HG03432 (cell line): Measurements from ENCODE around the gene GNPNAT1.
"Not testable (repeated sequence)": the region's sequence is repeated elsewhere in the genome, so short reads cannot be mapped to it uniquely, and the experiment has no call there.

ENCODE experiments used
- ATAC-seq: cut with Tn5 transposase; IDR thresholded peaks from one replicate; pipeline ENCODE4 v1.9.1; 2021; ENCODE audit warnings: mild to moderate bottlenecking, moderate library complexity; ENCODE audit not compliant: unreplicated experiment

Gene GNPNAT1

DNA sequence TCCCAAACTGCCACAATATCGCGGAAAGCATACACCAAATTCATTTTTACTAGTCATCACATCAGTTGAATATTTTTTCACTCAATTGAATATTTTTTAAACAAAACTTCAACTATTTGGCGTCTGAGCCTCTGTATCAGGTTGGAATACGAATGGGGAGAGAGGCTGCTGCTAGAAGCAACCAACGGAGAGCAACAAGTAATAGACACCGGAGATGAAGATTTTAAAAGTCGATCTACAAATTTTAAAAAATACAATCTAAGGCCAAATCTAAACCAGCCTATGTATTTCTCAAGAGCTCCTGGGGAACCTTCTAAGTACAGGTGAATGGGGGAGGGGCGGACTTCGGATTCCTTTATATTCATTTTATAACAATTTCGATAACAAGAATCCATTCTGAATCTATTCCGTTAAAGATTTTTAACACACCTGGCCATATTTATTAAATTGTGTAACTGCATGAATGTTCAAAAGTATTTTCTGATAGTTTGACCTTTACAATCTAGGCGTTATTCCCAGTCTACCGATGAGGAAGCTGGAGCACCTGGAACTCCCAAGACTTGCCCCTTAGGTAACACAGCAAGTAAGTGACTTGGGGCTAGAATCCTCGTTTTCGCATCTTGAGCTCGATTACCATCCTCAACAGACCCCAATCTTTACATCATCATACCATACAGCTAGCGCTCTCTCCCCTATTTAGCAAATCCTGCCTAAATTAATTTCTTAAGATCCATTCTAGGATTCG lies 1.2 kb downstream of the GNPNAT1 start:
- no peak for ATAC-seq

DNA sequence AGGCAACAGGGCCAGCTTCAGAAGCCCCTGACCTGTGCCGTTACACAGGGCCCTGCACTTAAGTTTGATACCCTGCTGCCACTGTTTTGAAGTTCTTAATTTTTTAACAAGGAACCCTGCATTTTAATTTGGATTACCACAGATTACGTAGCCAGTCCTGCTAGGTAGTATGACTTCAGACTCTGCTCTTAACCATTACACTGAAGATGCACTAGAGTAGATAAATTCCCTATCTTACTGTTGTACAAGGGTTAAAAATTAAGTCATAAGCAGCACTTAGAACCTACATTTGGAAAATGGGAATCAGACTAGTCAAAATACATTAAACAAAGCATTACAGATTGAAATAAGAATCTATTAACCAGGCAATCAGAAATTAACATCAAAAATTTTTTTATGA lies 2.3 kb downstream of the GNPNAT1 start:
- ATAC-seq: no peak

DNA sequence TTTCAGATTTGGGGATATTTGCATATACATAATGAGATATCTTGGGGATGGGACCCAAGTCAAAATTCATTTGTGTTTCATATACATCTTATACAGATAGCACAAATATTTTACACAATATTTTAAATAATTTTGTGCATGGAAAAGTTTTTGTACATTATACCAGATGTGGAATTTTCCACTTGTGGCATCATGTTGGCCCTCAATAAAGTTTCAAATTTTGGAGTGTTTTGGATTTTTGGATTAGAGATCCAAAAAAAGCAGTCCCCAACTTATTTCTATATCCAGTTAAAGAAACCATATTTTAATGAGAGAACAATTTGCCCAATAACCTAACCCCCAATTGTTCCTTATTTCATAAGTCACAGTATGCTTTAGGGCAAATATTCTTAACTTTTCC lies 4.5 kb downstream of the GNPNAT1 start:
- no peak for ATAC-seq

DNA sequence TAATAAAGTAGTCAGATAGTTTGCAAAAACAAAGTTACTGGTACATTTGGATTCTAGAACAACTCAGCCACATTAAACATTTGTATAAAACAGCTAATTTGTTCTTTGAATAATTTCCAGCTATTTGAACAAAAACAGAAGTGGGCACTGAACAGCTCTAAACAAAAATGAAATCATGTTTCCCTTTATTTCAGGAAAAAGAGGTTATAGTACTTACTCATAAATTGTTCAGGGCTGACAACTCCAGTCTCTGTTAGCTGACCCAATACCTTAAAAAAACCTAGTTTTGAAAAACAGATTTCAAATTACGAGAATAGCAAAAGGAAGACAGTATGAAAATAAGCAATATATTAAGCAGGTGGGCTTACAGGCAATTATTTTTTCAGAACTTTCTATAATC lies 8.2 kb downstream of the GNPNAT1 start:
- ATAC-seq: no peak

DNA sequence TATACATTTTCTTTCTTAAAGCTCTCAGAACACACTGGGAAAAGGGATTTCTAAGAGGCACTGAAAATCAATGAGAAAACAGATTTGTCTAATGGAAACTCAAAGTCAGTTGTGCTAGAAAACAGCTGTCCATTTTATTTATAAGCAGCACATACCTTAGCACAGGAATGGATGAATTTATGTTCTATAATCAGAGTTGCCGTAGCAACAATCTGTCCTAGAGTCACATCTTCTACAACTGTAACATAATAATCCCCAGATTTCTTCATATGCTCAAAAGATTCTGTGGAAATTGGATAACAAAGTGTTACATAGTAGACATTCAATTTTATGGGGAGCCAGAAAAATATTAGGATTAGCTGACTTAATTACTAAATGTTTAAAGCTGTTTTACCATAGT lies 9.8 kb downstream of the GNPNAT1 start:
- ATAC-seq: no peak

DNA sequence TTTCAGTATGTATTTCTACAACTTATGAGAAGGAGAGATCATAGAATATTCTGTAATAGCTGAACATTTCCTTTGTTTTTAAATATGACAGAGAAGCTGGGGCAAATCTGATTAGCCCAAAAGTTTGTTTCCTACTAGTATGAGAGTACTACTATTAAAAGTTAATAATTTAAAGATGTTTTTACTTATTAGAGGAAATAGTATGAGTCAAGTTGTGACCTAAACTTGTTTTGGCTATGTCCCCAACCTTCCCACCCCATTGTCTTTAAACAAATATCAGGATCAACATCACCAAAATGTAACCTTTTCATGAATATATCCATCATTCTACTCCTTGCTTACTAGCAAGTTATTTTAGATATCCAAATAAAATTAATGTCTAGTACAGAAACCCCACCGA lies 10.5 kb downstream of the GNPNAT1 start:
- no peak for ATAC-seq

DNA sequence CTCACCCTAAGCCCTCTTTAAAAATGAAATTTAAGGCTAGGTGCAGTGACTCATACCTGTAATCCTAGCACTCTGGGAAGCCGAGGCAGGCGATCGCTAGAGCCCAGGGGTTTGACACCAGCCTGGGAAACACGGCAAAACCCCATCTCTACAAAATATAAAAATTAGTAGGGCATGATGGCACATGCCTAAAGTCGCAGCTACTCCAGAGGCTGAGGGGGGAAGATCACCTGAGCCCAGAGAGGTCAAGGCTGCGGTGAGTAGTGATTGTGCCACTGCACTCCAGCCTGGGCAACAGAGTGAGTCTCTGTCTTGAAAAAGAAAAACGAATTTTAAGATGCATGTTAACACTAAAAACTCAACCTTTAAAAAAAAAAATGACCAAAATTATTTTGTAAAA lies 12.7 kb downstream of the GNPNAT1 start:
- ATAC-seq: no peak

DNA sequence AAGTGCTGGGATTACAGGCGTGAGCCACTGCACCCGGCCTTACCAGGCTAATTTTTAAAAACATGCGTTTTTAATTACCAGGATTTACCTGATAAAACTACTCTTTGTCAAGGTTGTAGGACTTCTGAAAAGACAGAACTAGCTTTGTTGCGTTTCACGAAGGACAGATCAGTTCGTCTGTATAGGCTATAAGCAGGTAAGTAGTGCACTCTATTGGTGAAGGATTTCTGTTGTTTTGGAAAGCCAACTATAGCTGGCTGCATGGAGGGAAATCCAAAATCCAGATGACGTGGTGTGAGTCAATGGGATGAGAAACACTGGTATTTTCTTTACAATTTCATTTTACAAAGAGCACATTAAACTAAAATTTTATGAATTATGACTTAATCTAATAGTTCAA lies 14.6 kb downstream of the GNPNAT1 start:
- ATAC-seq: no peak

DNA sequence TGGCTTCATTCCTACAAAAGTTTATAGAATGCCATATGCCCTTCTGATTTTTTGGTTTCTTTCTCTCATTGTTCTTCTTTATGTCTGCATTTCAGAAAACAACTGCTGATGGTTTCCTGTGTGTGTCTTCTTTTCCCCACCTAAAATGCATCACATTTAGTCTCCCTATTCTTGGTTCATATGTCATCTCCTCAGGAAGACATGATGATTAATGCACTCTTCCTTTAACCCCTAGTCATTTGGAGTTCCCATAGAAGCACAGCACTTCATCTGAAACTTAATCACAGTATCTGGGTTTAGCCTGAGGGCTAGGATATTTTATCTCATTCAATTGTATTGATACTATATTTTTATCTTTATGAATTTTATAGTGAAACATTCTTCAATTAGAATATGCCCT lies 21.5 kb downstream of the GNPNAT1 start:
- no peak for ATAC-seq

DNA sequence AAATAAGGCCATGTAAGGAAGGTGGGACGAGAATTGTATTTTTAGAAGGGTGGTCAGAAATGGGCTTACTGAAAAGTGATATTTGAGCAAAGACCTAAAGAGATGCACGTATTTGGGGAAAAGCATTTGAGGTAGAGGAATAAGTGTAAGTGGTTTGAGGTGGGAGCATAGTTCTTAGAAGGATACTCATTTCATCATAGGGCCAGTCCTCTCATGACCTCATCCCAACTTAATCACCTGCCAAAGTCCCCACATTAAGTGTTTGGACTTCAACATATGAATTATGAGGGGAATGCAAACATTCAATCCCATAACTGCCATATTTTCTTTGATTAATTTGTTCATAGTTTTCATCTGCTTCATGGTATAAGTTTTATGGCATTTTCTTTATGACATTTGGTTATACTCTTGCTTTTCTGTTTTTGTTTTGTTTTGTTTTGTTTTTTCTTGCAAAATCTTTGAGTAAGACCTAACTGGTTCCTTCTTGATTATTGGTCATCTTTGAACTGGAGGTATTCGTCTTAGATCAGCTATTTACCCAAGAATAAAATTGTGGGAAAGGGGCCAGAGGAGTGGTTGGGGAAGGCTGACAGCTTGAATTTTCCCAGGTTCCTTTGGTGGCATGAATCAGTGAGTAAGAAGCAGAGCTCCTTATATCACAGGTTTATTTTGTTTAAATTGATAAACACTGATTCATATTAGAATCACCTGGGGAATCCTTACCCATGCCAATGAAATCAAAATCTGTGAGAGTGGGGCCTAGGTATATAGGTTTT lies 24.2 kb downstream of the GNPNAT1 start:
- ATAC-seq: no peak

DNA sequence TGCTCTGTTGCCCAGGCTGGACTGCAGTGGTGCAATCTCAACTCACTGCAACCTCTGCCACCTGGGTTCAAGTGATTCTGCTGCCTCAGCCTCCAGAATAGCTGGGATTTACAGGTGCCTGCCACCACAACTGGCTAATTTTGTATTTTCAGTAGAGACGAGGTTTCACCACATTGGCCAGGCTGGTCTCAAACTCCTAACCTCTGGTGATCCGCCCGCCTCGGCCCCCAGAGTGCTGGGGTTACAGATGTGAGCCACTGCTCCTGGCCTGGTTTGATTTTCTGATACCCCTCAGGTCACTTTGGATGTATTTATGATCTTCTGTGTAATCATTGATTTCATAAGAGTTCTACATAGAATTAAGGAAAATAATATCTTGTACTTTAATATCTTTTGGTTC lies 28.5 kb downstream of the GNPNAT1 start:
- not testable (repeated sequence) for ATAC-seq

DNA sequence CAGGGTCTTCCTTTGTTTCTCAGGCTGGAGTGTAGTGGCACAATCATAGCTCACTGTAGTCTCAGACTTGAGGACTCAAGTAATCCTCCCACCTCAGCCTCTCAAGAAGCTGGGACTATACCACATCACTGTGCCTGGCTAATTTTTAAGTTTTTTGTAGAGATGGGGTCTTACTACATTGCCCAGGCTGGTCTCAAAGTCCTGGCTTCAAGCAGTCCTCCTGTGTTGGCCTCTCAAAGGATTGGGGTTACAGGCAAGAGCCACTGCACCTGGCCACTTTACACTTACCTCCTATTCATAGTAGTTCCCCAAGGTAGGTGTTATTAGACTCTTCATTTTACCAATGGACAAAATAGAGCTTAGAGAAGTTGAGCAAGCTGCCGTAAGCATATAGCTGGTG lies 32.3 kb downstream of the GNPNAT1 start:
- ATAC-seq: no peak

DNA sequence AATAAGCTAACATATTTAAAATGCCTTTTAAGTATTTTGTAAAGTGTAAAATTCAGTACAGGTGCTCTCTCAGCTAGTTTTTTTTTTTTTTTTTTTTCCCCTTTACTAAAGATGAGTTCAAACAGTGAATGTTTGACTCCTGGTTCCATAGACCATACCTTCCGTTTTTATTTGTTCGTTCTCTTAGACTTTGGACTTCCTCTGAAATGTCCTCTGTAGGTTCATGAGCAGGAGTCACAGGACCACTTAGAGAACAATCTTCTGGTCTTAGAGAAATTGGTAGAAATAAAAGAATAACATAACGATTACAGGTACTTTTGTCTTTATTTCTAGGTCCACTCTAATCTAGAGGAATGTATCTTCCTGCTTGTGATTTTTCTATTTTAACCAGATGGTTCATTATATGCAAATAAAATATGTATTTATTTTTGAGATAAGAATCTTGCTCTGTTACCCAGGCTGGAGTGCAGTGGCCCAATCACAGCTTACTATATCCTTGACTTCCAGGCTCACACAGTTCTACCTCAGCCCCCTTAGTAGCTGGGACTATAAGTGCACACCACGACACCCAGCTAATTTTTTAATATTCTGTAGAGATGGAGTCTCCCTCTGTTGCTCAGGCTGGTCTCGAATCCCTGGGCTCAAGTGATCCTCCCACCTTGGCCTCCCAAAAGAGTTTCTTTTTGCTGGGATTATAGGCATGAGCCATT lies 35.6 kb downstream of the GNPNAT1 start:
- no peak for ATAC-seq

DNA sequence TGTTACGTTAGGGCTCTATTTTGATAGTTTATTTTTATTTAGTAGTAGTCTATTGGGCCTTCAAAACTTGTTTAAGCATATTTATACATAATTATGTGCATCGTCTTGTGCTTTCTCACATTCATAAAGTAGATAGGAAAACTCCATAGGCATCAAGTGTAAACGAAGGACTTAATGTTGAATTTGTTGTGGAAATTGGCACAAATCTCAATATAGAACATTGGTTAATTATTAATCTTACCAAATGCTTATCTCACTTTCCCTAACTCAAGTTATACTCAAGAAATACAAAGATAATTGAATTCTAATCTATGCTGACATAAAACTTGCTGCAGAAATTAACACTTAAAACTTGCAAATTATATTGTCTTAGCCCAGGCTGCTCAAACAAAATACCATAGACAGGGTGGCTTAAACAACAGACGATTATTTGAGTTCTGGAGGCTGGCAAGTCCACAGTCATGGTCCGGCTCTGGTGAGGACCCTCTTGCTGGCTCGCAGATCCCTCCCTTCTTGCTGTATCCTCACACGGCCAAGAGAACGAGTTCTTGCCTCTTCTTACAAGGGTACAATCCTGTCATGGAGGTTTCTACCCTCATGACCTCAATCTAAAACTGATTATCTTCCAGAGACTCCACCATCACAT lies 42.6 kb downstream of the GNPNAT1 start:
- no peak for ATAC-seq

DNA sequence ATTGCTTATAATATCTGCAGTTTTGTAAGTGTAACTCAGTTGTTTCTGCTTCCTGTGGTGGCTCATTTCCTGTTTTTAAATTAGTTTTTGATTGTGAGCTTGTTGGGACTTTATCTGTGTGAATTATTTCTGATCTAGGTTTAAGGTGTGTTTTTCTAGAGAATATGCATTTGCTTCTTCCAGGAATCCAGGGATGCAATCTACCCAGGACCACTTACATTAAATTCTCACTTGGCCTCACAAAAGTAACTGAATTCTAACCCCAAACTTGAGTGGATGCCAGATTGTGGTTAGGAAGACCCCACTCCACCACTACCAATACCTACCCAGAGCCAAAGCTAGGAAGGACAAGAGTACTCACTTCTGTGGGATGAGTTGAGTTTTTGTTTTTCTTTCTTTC lies 49.5 kb downstream of the GNPNAT1 start:
- ATAC-seq: peak; percentile 33

DNA sequence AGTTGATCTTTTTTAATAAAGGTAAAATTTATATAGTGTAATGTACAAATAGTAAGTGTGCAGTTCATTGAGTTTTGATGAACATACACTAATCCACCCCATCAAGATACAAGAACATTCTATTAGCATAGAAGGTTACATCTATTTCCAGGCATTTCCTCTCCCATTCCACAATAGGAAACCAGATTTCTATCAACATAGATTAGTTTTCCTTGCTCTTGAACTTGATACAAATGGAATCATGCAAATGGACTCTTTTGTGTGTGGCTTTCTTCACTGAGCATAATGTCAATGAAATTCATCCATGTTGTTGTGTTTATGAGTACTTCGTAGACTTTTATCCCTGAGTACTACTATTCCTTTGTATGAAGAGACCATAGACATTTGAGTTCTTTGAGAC lies 50.7 kb downstream of the GNPNAT1 start:
- ATAC-seq: no peak

DNA sequence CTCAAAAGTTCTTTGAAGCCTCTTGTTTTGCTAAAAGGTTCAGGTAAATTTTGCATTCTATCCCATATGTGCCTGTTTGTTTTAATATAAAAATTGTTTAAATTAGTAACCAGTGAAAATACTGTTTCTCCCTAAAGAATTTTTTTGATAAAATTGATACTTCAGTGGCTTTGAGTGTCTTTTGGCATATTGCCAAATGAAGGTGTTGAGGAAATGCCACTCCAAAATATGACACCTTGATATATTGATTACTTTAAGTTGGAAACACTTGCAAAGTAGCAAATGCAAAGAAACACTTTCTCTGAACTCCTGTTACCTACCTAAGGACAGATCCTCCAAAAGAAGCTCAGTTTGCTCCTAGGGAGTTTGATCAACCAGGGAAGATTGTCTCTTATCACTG lies 53.0 kb downstream of the GNPNAT1 start:
- ATAC-seq: no peak

DNA sequence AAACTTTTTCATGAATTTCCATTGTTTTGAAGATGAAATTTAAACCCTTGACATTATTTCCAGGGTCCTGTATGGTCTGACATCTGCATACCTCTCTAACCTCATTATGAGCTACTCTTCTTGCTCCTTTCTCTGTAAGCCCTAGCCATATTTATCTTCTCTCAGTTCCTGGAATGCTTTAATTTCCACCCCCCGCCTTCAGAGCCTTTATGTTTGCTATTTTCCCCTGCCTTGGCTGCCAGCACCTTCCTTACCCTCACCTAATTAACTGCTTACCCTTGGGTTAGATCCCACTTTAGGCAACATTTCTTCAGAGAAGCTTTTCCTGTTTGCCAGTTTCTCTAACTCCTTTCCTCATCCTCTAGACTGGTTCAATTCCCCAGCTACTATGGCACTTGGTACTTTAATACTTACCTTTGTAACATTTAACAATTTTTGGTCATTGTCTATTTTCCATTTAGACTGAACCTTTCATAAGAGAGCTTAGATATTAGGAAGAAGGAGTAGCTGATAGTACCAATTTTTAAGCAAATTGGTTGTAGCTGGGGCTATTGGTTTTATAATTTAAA lies 55.4 kb downstream of the GNPNAT1 start:
- no peak for ATAC-seq

DNA sequence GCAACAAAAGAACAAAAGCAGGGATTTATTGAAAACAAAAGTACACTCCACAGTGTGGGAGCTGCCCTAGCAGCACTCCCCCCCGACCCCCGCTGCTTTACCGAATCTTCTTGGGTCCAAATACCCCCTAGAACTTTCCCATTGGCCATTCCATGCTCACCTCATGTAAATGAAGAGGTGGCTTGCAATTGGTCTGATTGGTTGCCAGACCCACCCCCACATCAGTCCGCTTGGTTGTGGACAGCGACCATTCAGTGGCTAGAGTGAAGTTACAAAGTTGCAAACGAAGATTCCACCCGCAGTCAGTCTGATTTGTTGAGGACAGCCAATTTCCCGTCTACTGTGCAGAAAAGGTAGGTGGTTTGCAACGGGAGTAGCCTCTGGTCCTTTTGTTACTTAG lies 57.6 kb downstream of the GNPNAT1 start:
- ATAC-seq: no peak

DNA sequence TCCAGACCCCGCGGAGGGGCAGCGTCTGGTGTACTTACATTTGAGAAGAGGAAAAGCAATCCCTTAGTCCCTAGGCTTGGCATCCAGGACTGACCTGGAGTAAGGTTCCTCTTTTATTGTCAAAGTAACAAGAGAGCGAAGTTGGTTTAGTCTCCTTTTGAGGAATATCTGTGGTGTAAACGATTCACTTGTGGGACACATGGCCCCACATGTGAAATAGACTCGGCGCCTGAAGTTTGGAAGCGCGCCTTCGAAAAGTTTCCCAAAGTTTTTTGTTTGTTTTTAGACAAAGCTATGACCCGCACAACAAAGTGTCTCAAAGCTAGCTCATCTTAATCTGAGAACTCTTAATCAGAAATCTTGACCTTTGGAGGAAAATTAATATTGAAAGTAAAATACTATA lies 60.7 kb downstream of the GNPNAT1 start:
- no peak for ATAC-seq
